Activated naive CD8-positive, alpha-beta T cell treated with anti-CD3 and anti-CD28 coated beads for 36 hours (primary cell): Measurements from ENCODE around the gene OR52I1. TPM values are rescaled to one million over a fixed set of nuclear protein-coding genes. Genes with fewer than 3 reads are reported as not detected.

Experiments used
- DNase-seq: peaks from one replicate; pipeline ENCODE4 v3.0.0; 2021
- H3K27ac Mint-ChIP-seq: one replicate; pipeline ENCODE4 v1.8.0; 2022; ENCODE audit warnings: mild to moderate bottlenecking, moderate library complexity, mixed read lengths
- H3K27me3 Mint-ChIP-seq: one replicate; pipeline ENCODE4 v1.8.0; 2022; ENCODE audit warnings: mild to moderate bottlenecking, mixed read lengths
- H3K36me3 Mint-ChIP-seq: one replicate; pipeline ENCODE4 v1.8.0; 2021; ENCODE audit warnings: mild to moderate bottlenecking, mixed read lengths
- H3K4me1 Mint-ChIP-seq: one replicate; pipeline ENCODE4 v1.8.0; 2021; ENCODE audit warnings: mixed read lengths
- H3K4me3 Mint-ChIP-seq: one replicate; pipeline ENCODE4 v1.8.0; 2022; ENCODE audit warnings: mild to moderate bottlenecking, moderate library complexity, mixed read lengths
- H3K9me3 Mint-ChIP-seq: one replicate; pipeline ENCODE4 v1.8.0; 2022; ENCODE audit warnings: mixed read lengths
- total RNA-seq, 2 experiments: library from RNA; stranded (reverse); gene quantifications; one replicate each; pipeline ENCODE4 v1.2.3, GENCODE V29; 2021

Gene OR52I1
- total RNA-seq, 2 experiments from 2014 or later: not detected

DNA sequence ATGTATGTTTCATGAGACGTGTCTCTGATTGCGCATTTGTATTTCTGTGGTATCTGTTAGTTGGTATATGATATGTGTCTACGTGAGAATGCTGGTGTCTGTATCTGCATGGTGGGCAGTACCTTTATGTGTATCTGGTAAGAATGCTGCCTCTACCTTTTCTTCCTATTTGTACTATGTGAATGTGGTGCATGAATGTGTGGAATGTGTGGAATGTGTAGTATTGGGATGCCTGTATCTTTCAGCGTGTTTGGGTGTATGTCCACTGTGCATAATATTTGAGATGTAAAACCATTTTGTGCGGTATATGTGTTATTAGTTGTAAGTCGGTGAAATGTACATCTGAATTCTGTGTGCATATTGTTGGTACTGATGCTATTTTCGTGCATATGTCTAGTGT is 47.7 kb downstream of the OR52I1 start:
- H3K9me3 Mint-ChIP-seq: no peaks in the 10 kb centered on the region
- DNase-seq: no peak
- H3K27me3 Mint-ChIP-seq: peaks cover 12% of the 10 kb centered on the region
- no peaks in the 10 kb centered on the region for H3K36me3 Mint-ChIP-seq
- H3K4me3 Mint-ChIP-seq: no peak overlapping the region
- H3K4me1 Mint-ChIP-seq: no peaks in the 10 kb centered on the region
- H3K27ac Mint-ChIP-seq: no peak overlapping the region

DNA sequence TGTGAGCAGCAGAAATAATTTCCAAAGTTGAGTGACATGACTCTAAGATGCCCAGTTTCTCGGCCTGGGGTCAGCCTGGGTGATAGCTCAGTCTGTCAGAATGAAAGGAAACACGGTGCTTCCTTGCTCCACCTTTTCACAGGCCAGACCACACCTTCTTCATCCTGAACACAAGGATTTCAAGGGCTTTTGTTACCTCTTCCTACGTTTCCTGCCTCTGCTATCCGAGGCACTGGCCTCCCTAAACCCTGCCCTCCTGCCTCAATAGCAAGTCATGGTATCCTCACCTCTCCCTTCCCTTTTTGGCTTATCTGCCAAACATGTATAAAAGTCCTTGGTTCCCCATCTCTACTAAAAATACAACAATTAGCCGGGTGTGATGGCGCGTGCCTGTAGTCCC is 48.2 kb downstream of the OR52I1 start:
- Mint-ChIP-seq H3K4me3 (no peak overlapping the region), H3K4me1 (no peaks in the 10 kb centered on the region), H3K9me3 (no peaks in the 10 kb centered on the region), H3K27ac (no peak overlapping the region), H3K27me3 (peaks cover 12% of the 10 kb centered on the region), H3K36me3 (no peaks in the 10 kb centered on the region)
- DNase-seq: no peak

DNA sequence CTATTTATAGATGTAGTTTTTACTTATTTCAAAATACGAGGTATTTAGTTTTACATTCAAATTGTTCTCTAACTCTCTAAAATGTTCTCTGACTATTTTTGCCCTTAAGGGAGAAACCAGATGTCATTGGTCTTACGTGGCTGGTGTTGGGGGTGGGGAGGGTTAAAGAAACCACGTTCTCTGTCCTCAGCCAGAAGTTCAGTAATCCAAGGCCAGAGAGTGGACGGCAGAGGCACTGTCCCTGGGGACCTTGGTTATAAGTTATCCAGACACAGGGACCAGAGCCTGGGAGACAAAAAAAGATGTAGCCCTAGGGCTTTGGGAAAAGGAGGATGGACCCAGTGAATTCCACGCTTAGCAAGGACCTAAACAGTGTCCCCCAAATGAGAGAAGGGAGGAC is 49.2 kb downstream of the OR52I1 start:
- Mint-ChIP-seq H3K27me3 (peaks cover 12% of the 10 kb centered on the region), H3K36me3 (no peaks in the 10 kb centered on the region), H3K4me3 (no peak overlapping the region), H3K4me1 (no peaks in the 10 kb centered on the region), H3K9me3 (no peaks in the 10 kb centered on the region), H3K27ac (no peak overlapping the region)
- DNase-seq: no peak

DNA sequence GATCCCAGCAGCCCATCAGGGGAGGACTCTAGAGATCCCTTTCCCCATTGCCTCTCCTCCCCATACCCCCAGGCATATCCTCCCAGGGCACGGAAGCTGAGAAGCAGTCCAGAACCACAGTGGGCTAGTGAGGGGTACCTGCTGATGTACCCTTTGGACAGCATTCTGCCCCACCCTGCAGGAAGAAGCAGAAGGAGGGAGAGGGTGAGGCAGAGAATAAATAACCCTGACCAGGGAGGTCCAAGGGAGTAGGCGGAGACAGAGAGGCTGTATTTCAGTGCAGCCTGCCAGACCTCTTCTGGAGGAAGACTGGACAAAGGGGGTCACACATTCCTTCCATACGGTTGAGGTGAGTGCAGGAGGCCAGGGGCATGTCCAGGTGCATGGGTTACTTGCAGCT is 49.8 kb downstream of the OR52I1 start, which contains the start of gene OR51E1:
Gene OR51E1 (plus strand): TSS at position 301 of the 400 bp plus-strand sequence. CDS start 8,545 bp downstream, outside the sequence.
- no peaks in the 10 kb centered on the region for H3K36me3 Mint-ChIP-seq
- no peak for DNase-seq
- H3K27me3 Mint-ChIP-seq: peaks cover 12% of the 10 kb centered on the region
- H3K4me1 Mint-ChIP-seq: no peaks in the 10 kb centered on the region
- H3K4me3 Mint-ChIP-seq: no peak within 1 kb of the TSS
- no peaks in the 10 kb centered on the region for H3K9me3 Mint-ChIP-seq
- no peak within 1 kb of the TSS for H3K27ac Mint-ChIP-seq

DNA sequence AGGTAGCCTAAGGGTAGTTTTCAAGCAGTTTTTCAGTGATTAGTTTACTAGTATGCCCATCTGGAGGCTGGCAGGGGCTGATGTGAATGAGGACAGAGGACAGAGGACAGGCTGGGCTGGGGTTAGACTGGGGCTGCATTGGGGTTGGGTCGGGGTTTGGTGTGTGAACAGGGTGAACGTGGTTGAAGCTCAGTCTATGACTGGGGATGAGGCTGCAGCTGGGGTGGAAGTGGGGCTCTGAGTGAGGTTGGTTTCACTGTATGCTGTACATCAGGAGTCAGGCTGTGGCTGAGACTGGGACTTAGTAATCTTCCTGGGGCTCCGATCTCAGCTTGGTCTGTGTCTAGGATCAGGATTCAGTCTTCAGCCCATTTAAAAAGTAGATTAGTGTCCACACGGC is 50.4 kb downstream of the OR52I1 start:
- Mint-ChIP-seq H3K36me3 (no peaks in the 10 kb centered on the region), H3K27me3 (peaks cover 12% of the 10 kb centered on the region), H3K27ac (no peak overlapping the region), H3K9me3 (no peaks in the 10 kb centered on the region), H3K4me3 (no peak overlapping the region), H3K4me1 (no peaks in the 10 kb centered on the region)
- DNase-seq: no peak

Other genes starting within 250 kb of the OR52I1 start
- gene OR52B4, start 225.7 kb upstream of the OR52I1 start, total RNA-seq: not detected
- gene TRIM21, start 200.3 kb upstream of the OR52I1 start, total RNA-seq: 10 to 100 TPM; 34.3 to 37.1 TPM
- gene OR52K2, start 144.7 kb upstream of the OR52I1 start, total RNA-seq: not detected
- gene OR52K1, start 111.4 kb upstream of the OR52I1 start, total RNA-seq: not detected
- not detected for gene OR52M1, start 48.8 kb upstream of the OR52I1 start, total RNA-seq
- gene OR52I2, start 12.3 kb upstream of the OR52I1 start, total RNA-seq: not detected
- gene TRIM68, start 14.2 kb downstream of the OR52I1 start, total RNA-seq: 10 to 100 TPM; 11.1 to 12.0 TPM
- not detected for gene OR51D1, start 43.4 kb downstream of the OR52I1 start, total RNA-seq
- gene OR51E1, start 49.9 kb downstream of the OR52I1 start, total RNA-seq: not detected
- not detected for gene OR51E2, start 103.8 kb downstream of the OR52I1 start, total RNA-seq
- not detected for gene MMP26, start 110.7 kb downstream of the OR52I1 start, total RNA-seq
- gene OR51F1, start 175.9 kb downstream of the OR52I1 start, total RNA-seq: not detected
- gene OR52R1, start 210.3 kb downstream of the OR52I1 start, total RNA-seq: not detected
- gene OR51F2, start 227.3 kb downstream of the OR52I1 start, total RNA-seq: not detected